Gastroesophageal sphincter (tissue), 3 donors: ENCODE results near the gene EVL.

Experiments used
- CTCF ChIP-seq, 4 experiments: fragments of 200-600 bp in 2 of 4; fragments of 450-650 bp in 2 of 4; sonication (generic) in 1 of 4; IDR thresholded peaks; one replicate each; pipeline ENCODE4 v1.5.1; 2017 to 2019; ENCODE audit warnings: antibody characterized with exemption in 4 of 4, mild to moderate bottlenecking in 2 of 4, moderate library complexity in 2 of 4
- POLR2A ChIP-seq, 2 donors: fragments of 450-650 bp; IDR thresholded peaks; one replicate each; pipeline ENCODE4 v1.6.1; 2017; ENCODE audit warnings: antibody characterized with exemption in 2 of 2, mild to moderate bottlenecking in 2 of 2, moderate library complexity in 1 of 2
- POLR2AphosphoS5 ChIP-seq: sonication (generic); formaldehyde crosslinking; IDR thresholded peaks from one replicate; pipeline ENCODE4 v1.6.1; 2017; ENCODE audit warnings: antibody characterized with exemption

- TF ChIP-seq CTCF (IDR thresholded peaks at IDR 0.05) (no peak), POLR2A (IDR thresholded peaks at IDR 0.05) (no peak), POLR2AphosphoS5 (no peak)
Observed at GRCh38 chr14:100158566-100159093, 93.4 kb downstream of the EVL start.
